Dermis blood vessel endothelial cell (primary cell): ENCODE results near the gene TBX10. TPM values are rescaled to one million over a fixed set of nuclear protein-coding genes. Genes with fewer than 3 reads are reported as not detected.
"Not testable (repeated sequence)": the region's sequence is repeated elsewhere in the genome, so short reads cannot be mapped to it uniquely, and the experiment has no call there.

Source experiments
- DNase-seq: peaks from one replicate; pipeline ENCODE4 v3.0.0; 2010
- total RNA-seq: library from RNA; depleted of rRNA; stranded (reverse); fragments of >200 nt; gene quantifications from 2 replicates; pipeline ENCODE4 v1.2.3, GENCODE V29; 2014

Gene TBX10
- total RNA-seq, 1 donor from 2014 or later, result not detected

- peak; percentile 48 for DNase-seq
These were observed 24.5 kb downstream of the TBX10 start for GRCh38 chr11:67614730-67615714.

GRCh38 chr11:67613960-67614715 is 25.4 kb downstream of the TBX10 start:
- DNase-seq, result peak; percentile 66

GRCh38 chr11:67613313-67613959 is 26.1 kb downstream of the TBX10 start:
- DNase-seq, result no peak

- DNase-seq, result no peak
These were observed 26.8 kb downstream of the TBX10 start for GRCh38 chr11:67612751-67613150.

- no peak for DNase-seq
These were observed 27.6 kb downstream of the TBX10 start for GRCh38 chr11:67611704-67612587.

GRCh38 chr11:67611165-67611564 is 28.4 kb downstream of the TBX10 start:
- no peak for DNase-seq

GRCh38 chr11:67610302-67610868 is 29.2 kb downstream of the TBX10 start:
- DNase-seq, result no peak

GRCh38 chr11:67609316-67609715 is 30.2 kb downstream of the TBX10 start:
- no peak for DNase-seq

- DNase-seq, result no peak
These were observed 31.1 kb downstream of the TBX10 start for GRCh38 chr11:67608486-67608885.

GRCh38 chr11:67607507-67607906 is 32.1 kb downstream of the TBX10 start:
- no peak for DNase-seq

- DNase-seq, result peak; percentile 95
These were observed 32.9 kb downstream of the TBX10 start, which contains the start of gene NDUFV1 for GRCh38 chr11:67606492-67607295. Gene NDUFV1 (plus strand): TSS chr11:67606936. CDS start chr11:67607005, 69 bp downstream.

GRCh38 chr11:67606093-67606491 is 33.5 kb downstream of the TBX10 start:
- peak; percentile 38 for DNase-seq

- DNase-seq, result no peak
These were observed 34.1 kb downstream of the TBX10 start for GRCh38 chr11:67605231-67606011.

- no peak for DNase-seq
These were observed 34.7 kb downstream of the TBX10 start for GRCh38 chr11:67604815-67605214.

GRCh38 chr11:67604119-67604518 is 35.4 kb downstream of the TBX10 start:
- DNase-seq, result not testable (repeated sequence)

GRCh38 chr11:67601098-67601497 is 38.5 kb downstream of the TBX10 start:
- DNase-seq, result no peak

GRCh38 chr11:67600324-67601029 is 39.1 kb downstream of the TBX10 start:
- DNase-seq, result no peak

GRCh38 chr11:67599149-67599548 is 40.4 kb downstream of the TBX10 start:
- DNase-seq, result no peak

GRCh38 chr11:67597963-67598362 is 41.6 kb downstream of the TBX10 start:
- DNase-seq, result not testable (repeated sequence)
